PC-3 (cell line): ENCODE results near the gene ITGB4. TPM values are rescaled to one million over a fixed set of nuclear protein-coding genes. Genes with fewer than 3 reads are reported as not detected.
A peak's percentile ranks its signal among the peaks of the same experiment; 100 is the strongest.

Experiments
- ATAC-seq: fragments of 200-7000 bp; cut with Tn5 transposase; 2 replicates; pipeline ENCODE4 v1.9.1; 2020; ENCODE audit warnings: mild to moderate bottlenecking, moderate library complexity
- BruUV-seq: library from RNA; stranded (reverse); fragments of 400-500 nt; replicated peaks from 2 replicates; lab custom pipeline; 2021; lab: Mats Ljungman, UMichigan
- CTCF ChIA-PET: fragments of 300-600 bp; sonication (Branson Sonifier 250); formaldehyde crosslinking; loops from one replicate; lab custom pipeline; 2022; ENCODE audit warnings: antibody characterized with exemption; lab: Charles Lee
- POLR2A ChIA-PET: fragments of 300-600 bp; sonication (Branson Sonifier 250); formaldehyde crosslinking; loops from one replicate; lab custom pipeline; 2022; ENCODE audit warnings: antibody characterized with exemption; ENCODE audit not compliant: unreplicated experiment; lab: Charles Lee
- DNase-seq: peaks from one replicate; pipeline ENCODE4 v3.0.0-alpha.2; 2015
- H2AFZ ChIP-seq: fragments of 300-600 bp; sonication (generic); 2 replicates; pipeline ENCODE4 v1.6.0; 2016; ENCODE audit warnings: antibody characterized with exemption, low read length
- H3F3A ChIP-seq: fragments of 300-600 bp; sonication (generic); one replicate; pipeline ENCODE4 v1.6.0; 2017; ENCODE audit warnings: antibody characterized with exemption, low read length, control low read depth, mild to moderate bottlenecking; ENCODE audit not compliant: unreplicated experiment
- H3K27ac ChIP-seq: fragments of 300-600 bp; sonication (generic); 2 replicates; pipeline ENCODE4 v1.5.1; 2016; ENCODE audit warnings: mild to moderate bottlenecking, low read length
- H3K27me3 ChIP-seq: fragments of 300-600 bp; sonication (generic); 2 replicates; pipeline ENCODE4 v1.6.1; 2016; ENCODE audit warnings: low read length, mixed read lengths
- H3K36me3 ChIP-seq: fragments of 300-600 bp; sonication (generic); 2 replicates; pipeline ENCODE4 v1.6.1; 2016; ENCODE audit warnings: low read depth, mixed run types, low read length, mixed read lengths
- H3K4me1 ChIP-seq: fragments of 300-600 bp; sonication (generic); 2 replicates; pipeline ENCODE4 v1.5.1; 2016; ENCODE audit warnings: low read length; ENCODE audit not compliant: insufficient read depth
- H3K4me2 ChIP-seq: fragments of 300-600 bp; sonication (generic); 2 replicates; pipeline ENCODE4 v1.6.0; 2016; ENCODE audit warnings: low read length
- H3K4me3 ChIP-seq: fragments of 300-600 bp; sonication (generic); 2 replicates; pipeline ENCODE4 v1.5.1; 2016; ENCODE audit warnings: mild to moderate bottlenecking, low read length, mixed read lengths
- H3K79me2 ChIP-seq: fragments of 300-600 bp; sonication (generic); 2 replicates; pipeline ENCODE4 v1.6.1; 2017; ENCODE audit warnings: low read length, mixed read lengths
- H3K9ac ChIP-seq: fragments of 300-600 bp; sonication (generic); 2 replicates; pipeline ENCODE4 v1.6.0; 2016; ENCODE audit warnings: mild to moderate bottlenecking, low read length
- H3K9me2 ChIP-seq: fragments of 300-600 bp; sonication (generic); replicated peaks from 2 replicates; pipeline ENCODE4 v1.6.1; 2016; ENCODE audit warnings: mixed run types, low read length, mixed read lengths
- H3K9me3 ChIP-seq: fragments of 300-600 bp; sonication (generic); 2 replicates; pipeline ENCODE4 v1.6.1; 2016; ENCODE audit warnings: low read length, mixed read lengths
- H4K20me1 ChIP-seq: fragments of 300-600 bp; sonication (generic); 2 replicates; pipeline ENCODE4 v1.6.1; 2016; ENCODE audit warnings: low read length, mixed read lengths
- CTCF ChIP-seq: fragments of 300-600 bp; sonication (generic); conservative IDR thresholded peaks from 2 replicates; pipeline ENCODE4 v1.5.1; 2017; ENCODE audit warnings: antibody characterized with exemption, low read depth, mild to moderate bottlenecking, low read length
- EZH2 ChIP-seq: fragments of 300-600 bp; sonication (generic); IDR thresholded peaks from one replicate; pipeline ENCODE4 v1.6.1; 2017; ENCODE audit warnings: antibody characterized with exemption, mild to moderate bottlenecking, low read length; ENCODE audit not compliant: unreplicated experiment
- EZH2phosphoT487 ChIP-seq: fragments of 300-600 bp; sonication (generic); IDR thresholded peaks from 2 replicates; pipeline ENCODE4 v1.6.1; 2018; ENCODE audit warnings: mild to moderate bottlenecking, antibody characterized with exemption, low read length, borderline replicate concordance
- intact Hi-C: fragments of 100-400 bp; cut with micrococcal nuclease; formaldehyde crosslinking; loops from 2 replicates; pipeline ENCODE4 v1.9.0; 2023
- total RNA-seq: library from RNA; depleted of rRNA; stranded (reverse); fragments of >200 nt; gene quantifications from 2 replicates; pipeline ENCODE4 v1.2.3, GENCODE V29; 2014

Gene ITGB4
- total RNA-seq, 1 experiment from 2014 or later: 273 TPM

DNA sequence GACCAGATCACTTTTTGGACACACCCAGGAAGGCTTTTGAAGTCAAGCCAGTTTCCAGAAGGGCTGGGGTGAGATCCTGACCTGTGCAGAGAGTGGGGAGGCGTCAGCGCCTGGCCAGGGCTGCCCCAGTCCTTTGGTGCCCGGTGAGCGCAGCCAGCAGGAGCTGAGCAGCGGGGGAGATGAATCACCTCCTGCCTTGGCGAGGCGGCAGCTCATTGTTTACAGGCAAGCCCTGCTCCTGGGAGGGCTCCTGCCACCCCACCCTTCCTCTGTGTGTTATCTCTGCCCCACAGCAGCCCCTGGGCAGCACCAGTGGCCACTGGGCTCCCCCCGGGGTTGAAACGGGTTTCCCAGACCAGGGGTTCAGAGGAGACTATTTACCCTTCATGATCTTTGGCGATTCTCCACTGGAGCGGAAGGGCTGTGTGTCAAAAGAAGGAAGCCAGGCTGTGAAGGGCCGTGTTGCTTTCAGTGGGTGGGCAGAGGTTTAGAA is 14.1 kb upstream of the ITGB4 start:
- TF ChIP-seq EZH2phosphoT487 (no peak), EZH2 (no peak), CTCF (no peak)
- H3K27ac ChIP-seq: peak overlapping the region; percentile 68
- POLR2A ChIA-PET: interaction anchor here (0.6 to 1.3 kb wide), 4 partner anchors 14 to 535 kb away, joined by 3 to 7 read pairs (median 4); partner anchors contain the start of gene ITGB4
- H3F3A ChIP-seq: peaks cover 6% of the 10 kb centered on the region
- H3K9ac ChIP-seq: peak overlapping the region; percentile 14
- intact Hi-C loops: loop anchor here (1.0 to 2.0 kb wide), 2 partner anchors 14 to 28 kb away; partner anchors contain the start of gene ITGB4
- H3K4me2 ChIP-seq: peak overlapping the region; percentile 73
- no TSS peak for BruUV-seq
- ATAC-seq (peak; percentile 99), DNase-seq (peak; percentile 94)
- CTCF ChIA-PET: interaction anchor here (0.6 to 1.6 kb wide), 11 partner anchors 12 to 171 kb away, joined by 3 to 7 read pairs (median 4); partner anchors contain the start of genes ITGB4, SMIM5 and TRIM47
- no peak overlapping the region for H2AFZ ChIP-seq
- H3K9me2 ChIP-seq: no peaks in the 10 kb centered on the region
- peaks cover 54% of the 10 kb centered on the region for H3K36me3 ChIP-seq
- peaks cover 33% of the 10 kb centered on the region for H3K4me1 ChIP-seq
- no peaks in the 10 kb centered on the region for H3K79me2 ChIP-seq
- peak overlapping the region; percentile 16; the same call in 1 of the 2 replicates for H3K4me3 ChIP-seq
- no peaks in the 10 kb centered on the region for H4K20me1 ChIP-seq
- no peaks in the 10 kb centered on the region for H3K27me3 ChIP-seq
- H3K9me3 ChIP-seq: no peaks in the 10 kb centered on the region

DNA sequence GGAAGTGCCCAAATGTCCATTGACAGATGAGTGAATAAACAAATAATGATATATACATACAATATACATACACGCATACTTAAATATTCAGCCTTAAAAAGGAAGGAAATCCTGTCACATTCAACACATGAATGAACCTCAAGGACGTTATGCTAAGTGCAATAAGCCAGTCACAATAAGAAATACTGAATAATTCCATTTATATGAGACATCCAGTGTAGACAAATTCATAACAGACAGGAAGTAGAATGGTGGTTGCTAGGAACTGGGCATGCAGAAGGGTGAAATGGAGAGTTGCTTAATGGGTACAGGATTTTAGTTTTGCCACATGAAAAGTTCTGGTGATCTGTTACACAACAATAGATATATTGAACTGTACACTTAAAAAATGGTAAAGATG is 8.8 kb upstream of the ITGB4 start:
- intact Hi-C loops: no loop called here
- BruUV-seq: no TSS peak
- Histone ChIP-seq H3F3A (no peaks in the 10 kb centered on the region), H3K4me1 (peaks cover 11% of the 10 kb centered on the region), H3K79me2 (no peaks in the 10 kb centered on the region), H3K9me3 (no peaks in the 10 kb centered on the region), H3K27ac (no peak overlapping the region), H3K4me3 (no peak overlapping the region), H3K9ac (no peak overlapping the region), H3K4me2 (no peak overlapping the region), H4K20me1 (no peaks in the 10 kb centered on the region), H3K36me3 (peaks cover 12% of the 10 kb centered on the region), H3K27me3 (no peaks in the 10 kb centered on the region), H3K9me2 (no peaks in the 10 kb centered on the region), H2AFZ (no peak overlapping the region)
- TF ChIP-seq CTCF: no peak
- TF ChIP-seq EZH2: no peak
- TF ChIP-seq EZH2phosphoT487: no peak
- POLR2A ChIA-PET: no interaction called here
- CTCF ChIA-PET: no interaction called here
- DNase-seq: peak; percentile 40
- ATAC-seq: peak; percentile 67

- peaks cover 30% of the 10 kb centered on the region for H3K4me1 ChIP-seq
- H3K4me3 ChIP-seq: no peak overlapping the region
- H3K27ac ChIP-seq: no peak overlapping the region
- peaks cover 34% of the 10 kb centered on the region for H3K79me2 ChIP-seq
- CTCF ChIA-PET: interaction anchor here (0.8 to 1.4 kb wide), 2 partner anchors 13 to 40 kb away, joined by 3 to 5 read pairs; no protein-coding TSS in a partner anchor
- intact Hi-C loops: loop anchor here (2.0 kb wide), 1 partner anchor 13 kb away; no protein-coding TSS in a partner anchor
- H2AFZ ChIP-seq: no peak overlapping the region
- no peaks in the 10 kb centered on the region for H3K9me3 ChIP-seq
- H4K20me1 ChIP-seq: 0 out of 2 replicates have a peak, but pooled peaks cover 10% of the 10 kb centered on the region
- no peaks in the 10 kb centered on the region for H3K9me2 ChIP-seq
- H3K27me3 ChIP-seq: no peaks in the 10 kb centered on the region
- POLR2A ChIA-PET: interaction anchor here (1.9 kb wide), 1 partner anchor 13 kb away, joined by 7 read pairs; no protein-coding TSS in a partner anchor
- H3K4me2 ChIP-seq: no peak overlapping the region
- no TSS peak for BruUV-seq
- ATAC-seq (no peak), DNase-seq (peak; percentile 25)
- H3K36me3 ChIP-seq: peaks cover 7% of the 10 kb centered on the region; the same call in 1 of the 2 replicates
- H3K9ac ChIP-seq: no peak overlapping the region
- TF ChIP-seq EZH2phosphoT487: no peak
- TF ChIP-seq CTCF: no peak
- TF ChIP-seq EZH2: no peak
- H3F3A ChIP-seq: no peaks in the 10 kb centered on the region
Observed at GRCh38 chr17:75719732-75720131, 1.5 kb upstream of the ITGB4 start.
